ENCODE results near the gene NUP50. TPM values are rescaled to one million over a fixed set of nuclear protein-coding genes. Genes with fewer than 3 reads are reported as not detected.
A peak's percentile ranks its signal among the peaks of the same experiment; 100 is the strongest.

Gene NUP50
- total RNA-seq, 2 donors from 2014 or later, result 14.3 to 20.8 TPM

DNA sequence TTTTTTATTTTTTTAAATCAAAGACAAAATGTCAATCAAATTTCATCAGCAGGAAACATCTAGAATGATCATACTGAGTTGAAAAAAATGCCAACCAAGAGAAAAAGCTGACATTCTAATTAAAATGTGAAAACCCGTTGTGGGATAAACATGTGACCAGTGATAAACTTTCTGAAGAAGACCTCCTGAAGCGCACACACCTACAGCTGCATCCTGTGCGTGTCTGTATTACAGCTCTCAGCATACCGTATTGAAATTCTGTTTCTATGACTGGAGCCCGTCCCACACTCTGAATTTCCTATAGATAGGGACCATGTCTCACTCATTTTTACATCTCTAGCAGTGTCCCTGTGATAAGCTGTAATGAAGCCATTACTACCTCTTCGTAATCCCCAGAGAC lies 12.2 kb upstream of the NUP50 start:
- H3K9me3 ChIP-seq, result no peaks in the 10 kb centered on the region
- H3K36me3 ChIP-seq, result no peaks in the 10 kb centered on the region
- H3K4me1 ChIP-seq, result no peaks in the 10 kb centered on the region
- no peak overlapping the region for H3K27ac ChIP-seq
- DNase-seq (ENCODE audit: low spot score), result no peak
- TF ChIP-seq, protein P1, sequence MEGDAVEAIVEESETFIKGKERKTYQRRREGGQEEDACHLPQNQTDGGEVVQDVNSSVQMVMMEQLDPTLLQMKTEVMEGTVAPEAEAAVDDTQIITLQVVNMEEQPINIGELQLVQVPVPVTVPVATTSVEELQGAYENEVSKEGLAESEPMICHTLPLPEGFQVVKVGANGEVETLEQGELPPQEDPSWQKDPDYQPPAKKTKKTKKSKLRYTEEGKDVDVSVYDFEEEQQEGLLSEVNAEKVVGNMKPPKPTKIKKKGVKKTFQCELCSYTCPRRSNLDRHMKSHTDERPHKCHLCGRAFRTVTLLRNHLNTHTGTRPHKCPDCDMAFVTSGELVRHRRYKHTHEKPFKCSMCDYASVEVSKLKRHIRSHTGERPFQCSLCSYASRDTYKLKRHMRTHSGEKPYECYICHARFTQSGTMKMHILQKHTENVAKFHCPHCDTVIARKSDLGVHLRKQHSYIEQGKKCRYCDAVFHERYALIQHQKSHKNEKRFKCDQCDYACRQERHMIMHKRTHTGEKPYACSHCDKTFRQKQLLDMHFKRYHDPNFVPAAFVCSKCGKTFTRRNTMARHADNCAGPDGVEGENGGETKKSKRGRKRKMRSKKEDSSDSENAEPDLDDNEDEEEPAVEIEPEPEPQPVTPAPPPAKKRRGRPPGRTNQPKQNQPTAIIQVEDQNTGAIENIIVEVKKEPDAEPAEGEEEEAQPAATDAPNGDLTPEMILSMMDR (IDR thresholded peaks at IDR 0.05), result no peak
- no peak overlapping the region for H3K4me3 ChIP-seq
- H3K27me3 ChIP-seq, result no peaks in the 10 kb centered on the region

DNA sequence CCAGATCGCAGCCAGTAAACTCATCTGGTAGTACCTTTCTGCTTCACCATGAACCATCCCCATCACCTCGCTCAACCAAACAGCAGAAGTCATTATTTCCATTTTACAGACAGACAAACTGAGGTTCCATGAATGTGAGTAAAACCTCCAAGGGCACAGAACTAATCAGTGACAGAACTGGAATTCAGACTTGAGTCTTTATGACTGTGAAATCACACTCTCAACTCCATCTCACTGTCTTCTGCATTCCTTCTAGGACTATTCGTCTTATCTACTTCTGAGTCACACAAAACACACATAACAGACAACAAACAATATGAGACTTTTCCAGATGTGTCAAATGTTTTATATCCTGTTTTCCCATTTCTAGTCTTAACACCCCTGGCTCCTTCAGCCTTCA lies 9.3 kb upstream of the NUP50 start:
- Histone ChIP-seq H3K4me3 (no peak overlapping the region), H3K36me3 (peaks cover 8% of the 10 kb centered on the region), H3K27me3 (no peaks in the 10 kb centered on the region), H3K9me3 (no peaks in the 10 kb centered on the region), H3K27ac (no peak overlapping the region), H3K4me1 (peaks cover 0 to 6% of the 10 kb centered on the region in 2 donors)
- TF ChIP-seq, protein P1 (IDR thresholded peaks at IDR 0.05), result no peak
- DNase-seq (ENCODE audit: low spot score), result no peak

DNA sequence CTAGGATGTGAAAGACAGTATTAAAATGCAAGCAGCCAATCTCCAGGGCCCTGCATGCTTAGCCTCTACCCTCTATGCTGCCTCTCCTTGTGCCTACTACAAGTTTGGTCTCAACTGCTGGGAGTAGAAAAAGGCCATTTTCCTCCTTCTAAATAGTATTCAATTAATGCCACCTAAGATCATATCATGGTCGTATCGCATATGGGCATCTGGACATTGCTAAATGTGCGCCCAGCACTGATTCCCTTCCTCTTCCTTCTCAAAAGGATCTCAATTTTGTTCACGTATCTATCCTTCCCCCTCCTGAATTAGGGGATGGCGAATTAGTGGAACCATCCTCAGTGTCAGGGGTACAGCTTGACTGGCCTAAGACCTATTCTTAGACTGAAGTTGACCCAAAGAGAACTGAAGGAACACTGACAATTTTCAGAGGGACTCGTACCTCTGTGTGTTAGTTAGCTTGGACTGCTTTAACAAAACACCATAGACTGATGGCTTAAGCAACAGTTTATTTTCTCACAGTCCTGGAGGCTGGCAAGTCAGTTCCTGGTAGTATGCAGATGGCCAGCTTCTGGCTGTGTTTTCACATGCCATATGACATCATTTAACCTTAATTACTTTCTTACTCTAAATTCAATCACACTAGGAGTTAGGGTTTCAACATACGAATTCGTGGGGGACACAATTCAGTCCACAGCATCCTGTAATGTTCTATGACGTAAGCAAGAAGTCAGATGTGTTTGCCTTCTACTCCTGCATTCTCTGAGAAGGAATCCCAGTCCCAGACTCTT lies 8.5 kb upstream of the NUP50 start:
- Histone ChIP-seq H3K4me1 (peaks cover 0 to 15% of the 10 kb centered on the region in 2 donors), H3K9me3 (no peaks in the 10 kb centered on the region), H3K36me3 (peaks cover 8% of the 10 kb centered on the region), H3K27ac (no peak overlapping the region), H3K27me3 (no peaks in the 10 kb centered on the region), H3K4me3 (no peak overlapping the region)
- TF ChIP-seq, protein P1 (IDR thresholded peaks at IDR 0.05), result no peak
- no peak for DNase-seq (ENCODE audit: low spot score)

DNA sequence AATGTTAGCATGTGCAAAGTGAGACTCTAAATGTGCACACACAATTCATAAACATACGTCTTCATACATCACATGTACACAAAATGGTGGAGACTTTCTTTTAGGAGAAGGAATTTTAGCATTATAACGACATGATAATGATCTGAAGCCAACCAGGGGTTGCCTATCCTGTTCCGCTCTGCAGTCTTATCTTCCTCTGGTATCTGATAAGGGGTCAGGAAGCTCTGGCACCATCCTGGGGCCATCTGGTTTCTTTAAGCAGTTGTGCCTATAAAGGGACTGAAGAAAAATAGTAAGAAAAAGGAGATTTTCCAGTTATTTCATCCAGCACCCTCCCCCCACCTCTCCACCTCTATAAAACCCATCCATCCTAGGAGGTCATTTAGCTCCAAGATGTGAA lies 5.8 kb upstream of the NUP50 start:
- Histone ChIP-seq H3K4me3 (no peak overlapping the region), H3K27me3 (no peaks in the 10 kb centered on the region), H3K27ac (no peak overlapping the region), H3K9me3 (no peaks in the 10 kb centered on the region), H3K4me1 (peaks cover 0 to 25% of the 10 kb centered on the region in 2 donors), H3K36me3 (peaks cover 8% of the 10 kb centered on the region)
- TF ChIP-seq, protein P1 (IDR thresholded peaks at IDR 0.05), result no peak
- DNase-seq (ENCODE audit: low spot score), result no peak

DNA sequence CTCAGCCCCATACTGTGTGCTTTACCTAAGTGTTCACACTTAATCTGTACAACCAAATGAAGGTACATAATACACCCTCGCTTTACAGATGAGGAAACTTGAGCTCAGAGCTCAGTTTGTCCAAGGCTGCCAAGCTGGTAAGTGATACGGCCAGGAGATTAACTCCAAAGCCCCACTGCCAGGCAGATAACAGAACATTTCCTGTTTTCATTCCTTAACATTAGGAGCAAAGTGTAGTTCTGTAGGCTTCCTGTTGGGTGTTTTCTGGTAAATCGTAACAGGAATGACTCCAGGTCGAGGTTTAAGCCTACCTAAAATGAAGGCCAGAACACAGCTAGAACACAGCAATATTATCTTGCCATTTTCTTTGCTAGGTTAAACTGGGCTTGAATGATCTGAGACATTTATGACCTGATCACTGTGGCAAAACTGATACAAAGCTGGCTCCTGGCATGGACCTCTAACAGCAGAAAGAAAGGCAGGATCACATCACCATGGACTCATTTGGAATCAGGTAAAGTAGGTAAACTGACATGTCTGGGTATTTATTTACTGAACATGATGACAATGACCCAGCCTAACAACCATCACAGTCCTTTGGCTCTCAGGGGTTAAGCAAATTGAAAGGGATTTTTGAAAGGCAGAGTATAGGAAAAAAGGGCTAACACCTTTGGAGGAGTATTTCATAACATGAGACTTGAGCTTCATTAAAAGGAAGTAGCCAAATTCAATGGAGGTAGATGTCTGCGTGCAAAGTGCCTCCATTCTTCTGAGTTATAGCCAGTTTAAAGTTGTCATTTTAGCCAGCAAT lies 3.9 kb upstream of the NUP50 start:
- H3K4me1 ChIP-seq, result peaks cover 0 to 32% of the 10 kb centered on the region in 2 donors
- H3K36me3 ChIP-seq, result peaks cover 8% of the 10 kb centered on the region
- H3K9me3 ChIP-seq, result no peaks in the 10 kb centered on the region
- TF ChIP-seq, protein P1 (IDR thresholded peaks at IDR 0.05), result no peak
- no peak overlapping the region for H3K4me3 ChIP-seq
- peak overlapping the region; percentile 11 to 23 for H3K27ac ChIP-seq
- no peaks in the 10 kb centered on the region for H3K27me3 ChIP-seq
- DNase-seq (ENCODE audit: low spot score), result no peak

Measured in right atrium auricular region (tissue), 2 donors.